ENCODE measurements around the gene OR4K1. TPM values are rescaled to one million over a fixed set of nuclear protein-coding genes. Genes with fewer than 3 reads are reported as not detected.

Gene OR4K1
- total RNA-seq, 1 experiment from 2014 or later = not detected

- Histone ChIP-seq H3K79me2 (ENCODE audit: insufficient read depth, low read length) (no peaks in the 10 kb centered on the region), H2AFZ (ENCODE audit: low read depth, low read length, poor library complexity, severe bottlenecking) (no peak overlapping the region), H3K27ac (ENCODE audit: low read depth, low read length) (no peak overlapping the region), H3K27me3 (ENCODE audit: insufficient read depth, low read length) (no peaks in the 10 kb centered on the region), H3K9ac (ENCODE audit: low read length) (no peak overlapping the region), H4K20me1 (ENCODE audit: insufficient read depth) (no peaks in the 10 kb centered on the region), H3K4me2 (ENCODE audit: low read length) (no peak overlapping the region), H3K36me3 (ENCODE audit: control insufficient read depth in 1 of 2, insufficient read depth in 2 of 2, low read length in 2 of 2) (no peaks in the 10 kb centered on the region), H3K9me3 (ENCODE audit: control insufficient read depth in 1 of 2, insufficient read depth in 1 of 2, low read depth in 1 of 2, low read length in 2 of 2) (no peaks in the 10 kb centered on the region), H3K9me2 (ENCODE audit: insufficient read depth) (no peaks in the 10 kb centered on the region), H3K4me1 (ENCODE audit: control insufficient read depth in 1 of 2, insufficient read depth in 2 of 2, low read length in 2 of 2) (no peaks in the 10 kb centered on the region), H3K4me3 (replicated peaks in 1 of 2; ENCODE audit: low read depth in 1 of 2, low read length in 2 of 2) (no peak overlapping the region)
- ATAC-seq (no peak), DNase-seq (ENCODE audit: low read depth, low spot score) (no peak)
- ChIA-PET POLR2A (no interaction called here), RAD21 (ENCODE audit: low non-redundant PET in 1 of 2, low total read pairs in 2 of 2, uncharacterized antibody in 2 of 2, unreplicated experiment in 2 of 2) (no interaction called here), CTCF (no interaction called here)
- intact Hi-C loops (cut with micrococcal nuclease) = no loop called here
- TF ChIP-seq SP1 (IDR thresholded peaks at IDR 0.05; ENCODE audit: low read depth) = no peak
- TF ChIP-seq ZFX (IDR thresholded peaks at IDR 0.05) = no peak
- no peak for TF ChIP-seq YY1 (IDR thresholded peaks at IDR 0.05; ENCODE audit: extremely low read depth, insufficient replicate concordance, low read depth, low read length)
- TF ChIP-seq CBX3 (IDR thresholded peaks at IDR 0.05; ENCODE audit: low read depth) = no peak
- no peak for TF ChIP-seq SIN3A (IDR thresholded peaks at IDR 0.05; ENCODE audit: low read depth)
- TF ChIP-seq ATF3 (IDR thresholded peaks at IDR 0.05) = no peak
- no peak for TF ChIP-seq POLR2A (IDR thresholded peaks at IDR 0.05; ENCODE audit: borderline replicate concordance, extremely low read depth, insufficient read depth, insufficient read length)
- TF ChIP-seq ZBTB33 (IDR thresholded peaks at IDR 0.05; ENCODE audit: extremely low read depth, insufficient replicate concordance, low read length) = no peak
- TF ChIP-seq CEBPB (IDR thresholded peaks at IDR 0.05; ENCODE audit: low read depth) = no peak
- TF ChIP-seq ZNF274 (IDR thresholded peaks at IDR 0.05; ENCODE audit: low read depth, low read length) = no peak
- BruUV-seq (replicated peaks) = no TSS peak
These were observed 44.1 kb downstream of the OR4K1 start for GRCh38 chr14:19974844-19975243.

All from HCT116 (cell line).